Transverse colon (tissue), 4 donors: Measurements from ENCODE around the gene PLXNC1.

Experiments used
- POLR2A ChIP-seq: fragments of 450-650 bp; IDR thresholded peaks from one replicate; pipeline ENCODE4 v1.6.1; 2016; ENCODE audit warnings: antibody characterized with exemption, mild to moderate bottlenecking, moderate library complexity
- POLR2AphosphoS5 ChIP-seq, 3 donors: sonication (generic); formaldehyde crosslinking; IDR thresholded peaks; one replicate each; pipeline ENCODE4 v1.6.1; 2016; ENCODE audit warnings: antibody characterized with exemption in 3 of 3
- TF ChIP-seq, protein P1 (sequence below), 5 experiments: fragments of 200-600 bp in 3 of 5; fragments of 450-650 bp in 2 of 5; sonication (generic) in 3 of 5; IDR thresholded peaks; 1 replicate in 2 of 5; 2 replicates in 3 of 5; pipeline ENCODE4 v1.5.1; 2016 to 2017; ENCODE audit warnings: antibody characterized with exemption in 5 of 5, inconsistent platforms in 3 of 5, mild to moderate bottlenecking in 2 of 5, moderate library complexity in 1 of 5

DNA sequence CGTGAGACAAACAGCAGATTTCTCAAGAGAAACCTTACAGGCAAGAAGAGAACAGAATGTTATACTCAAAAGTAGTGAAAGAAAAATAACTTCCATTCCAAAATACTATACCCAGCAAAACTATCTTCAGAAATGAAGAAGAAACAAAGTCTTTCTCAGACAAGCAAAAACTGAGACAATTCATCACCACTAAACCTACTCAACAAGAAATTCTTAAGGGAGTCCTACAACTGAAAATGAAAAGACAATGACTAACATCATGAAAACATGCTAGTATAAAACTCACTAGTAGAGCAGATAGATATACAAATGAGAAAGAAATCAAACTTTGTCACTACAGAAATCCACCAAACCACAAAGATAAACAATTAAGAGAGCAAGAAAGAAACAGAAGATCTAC lies 204.8 kb downstream of the PLXNC1 start:
- TF ChIP-seq POLR2A (no peak), POLR2AphosphoS5 (IDR thresholded peaks at IDR 0.05) (no peak)
- TF ChIP-seq, protein P1, sequence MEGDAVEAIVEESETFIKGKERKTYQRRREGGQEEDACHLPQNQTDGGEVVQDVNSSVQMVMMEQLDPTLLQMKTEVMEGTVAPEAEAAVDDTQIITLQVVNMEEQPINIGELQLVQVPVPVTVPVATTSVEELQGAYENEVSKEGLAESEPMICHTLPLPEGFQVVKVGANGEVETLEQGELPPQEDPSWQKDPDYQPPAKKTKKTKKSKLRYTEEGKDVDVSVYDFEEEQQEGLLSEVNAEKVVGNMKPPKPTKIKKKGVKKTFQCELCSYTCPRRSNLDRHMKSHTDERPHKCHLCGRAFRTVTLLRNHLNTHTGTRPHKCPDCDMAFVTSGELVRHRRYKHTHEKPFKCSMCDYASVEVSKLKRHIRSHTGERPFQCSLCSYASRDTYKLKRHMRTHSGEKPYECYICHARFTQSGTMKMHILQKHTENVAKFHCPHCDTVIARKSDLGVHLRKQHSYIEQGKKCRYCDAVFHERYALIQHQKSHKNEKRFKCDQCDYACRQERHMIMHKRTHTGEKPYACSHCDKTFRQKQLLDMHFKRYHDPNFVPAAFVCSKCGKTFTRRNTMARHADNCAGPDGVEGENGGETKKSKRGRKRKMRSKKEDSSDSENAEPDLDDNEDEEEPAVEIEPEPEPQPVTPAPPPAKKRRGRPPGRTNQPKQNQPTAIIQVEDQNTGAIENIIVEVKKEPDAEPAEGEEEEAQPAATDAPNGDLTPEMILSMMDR (IDR thresholded peaks at IDR 0.05), result no peak
